Measurements from ENCODE around the gene DCLK1. TPM values are rescaled to one million over a fixed set of nuclear protein-coding genes. Genes with fewer than 3 reads are reported as not detected.

Gene DCLK1
- total RNA-seq, 1 donor from 2014 or later: 36.1 TPM

- Histone ChIP-seq H3K9me3 (no peaks in the 10 kb centered on the region), H3K27ac (no peak overlapping the region), H3K27me3 (no peaks in the 10 kb centered on the region), H3K4me3 (no peak overlapping the region), H3K36me3 (no peaks in the 10 kb centered on the region), H3K4me1 (no peaks in the 10 kb centered on the region)
- TF ChIP-seq POLR2AphosphoS5 (IDR thresholded peaks at IDR 0.05; ENCODE audit: insufficient read depth in 1 of 2, low read depth in 1 of 2) (no peak), POLR2A (IDR thresholded peaks at IDR 0.05) (no peak)
- TF ChIP-seq, protein P1, sequence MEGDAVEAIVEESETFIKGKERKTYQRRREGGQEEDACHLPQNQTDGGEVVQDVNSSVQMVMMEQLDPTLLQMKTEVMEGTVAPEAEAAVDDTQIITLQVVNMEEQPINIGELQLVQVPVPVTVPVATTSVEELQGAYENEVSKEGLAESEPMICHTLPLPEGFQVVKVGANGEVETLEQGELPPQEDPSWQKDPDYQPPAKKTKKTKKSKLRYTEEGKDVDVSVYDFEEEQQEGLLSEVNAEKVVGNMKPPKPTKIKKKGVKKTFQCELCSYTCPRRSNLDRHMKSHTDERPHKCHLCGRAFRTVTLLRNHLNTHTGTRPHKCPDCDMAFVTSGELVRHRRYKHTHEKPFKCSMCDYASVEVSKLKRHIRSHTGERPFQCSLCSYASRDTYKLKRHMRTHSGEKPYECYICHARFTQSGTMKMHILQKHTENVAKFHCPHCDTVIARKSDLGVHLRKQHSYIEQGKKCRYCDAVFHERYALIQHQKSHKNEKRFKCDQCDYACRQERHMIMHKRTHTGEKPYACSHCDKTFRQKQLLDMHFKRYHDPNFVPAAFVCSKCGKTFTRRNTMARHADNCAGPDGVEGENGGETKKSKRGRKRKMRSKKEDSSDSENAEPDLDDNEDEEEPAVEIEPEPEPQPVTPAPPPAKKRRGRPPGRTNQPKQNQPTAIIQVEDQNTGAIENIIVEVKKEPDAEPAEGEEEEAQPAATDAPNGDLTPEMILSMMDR (IDR thresholded peaks at IDR 0.05): no peak
- DNase-seq (ENCODE audit: extremely low spot score in 2 of 2): peak in 1 of 2 donors; percentile 18
- intact Hi-C loops (cut with DNase I): no loop called here
These were observed 387.0 kb downstream of the DCLK1 start for GRCh38 chr13:35744144-35744543.

GRCh38 chr13:35743165-35743564 is 388.0 kb downstream of the DCLK1 start:
- H3K36me3 ChIP-seq: no peaks in the 10 kb centered on the region
- intact Hi-C loops (cut with DNase I): no loop called here
- H3K4me3 ChIP-seq: no peak overlapping the region
- H3K27me3 ChIP-seq: no peaks in the 10 kb centered on the region
- no peaks in the 10 kb centered on the region for H3K9me3 ChIP-seq
- TF ChIP-seq POLR2A (IDR thresholded peaks at IDR 0.05) (no peak), POLR2AphosphoS5 (IDR thresholded peaks at IDR 0.05; ENCODE audit: insufficient read depth in 1 of 2, low read depth in 1 of 2) (no peak)
- TF ChIP-seq, protein P1 (IDR thresholded peaks at IDR 0.05): no peak
- no peaks in the 10 kb centered on the region for H3K4me1 ChIP-seq
- DNase-seq (ENCODE audit: extremely low spot score in 2 of 2): no peak
- no peak overlapping the region for H3K27ac ChIP-seq

GRCh38 chr13:35741657-35742056 is 389.5 kb downstream of the DCLK1 start:
- peak in 1 of 2 donors; percentile 60 for DNase-seq (ENCODE audit: extremely low spot score in 2 of 2)
- TF ChIP-seq POLR2AphosphoS5 (IDR thresholded peaks at IDR 0.05; ENCODE audit: insufficient read depth in 1 of 2, low read depth in 1 of 2) (no peak), POLR2A (IDR thresholded peaks at IDR 0.05) (no peak)
- TF ChIP-seq, protein P1 (IDR thresholded peaks at IDR 0.05): no peak

DNA sequence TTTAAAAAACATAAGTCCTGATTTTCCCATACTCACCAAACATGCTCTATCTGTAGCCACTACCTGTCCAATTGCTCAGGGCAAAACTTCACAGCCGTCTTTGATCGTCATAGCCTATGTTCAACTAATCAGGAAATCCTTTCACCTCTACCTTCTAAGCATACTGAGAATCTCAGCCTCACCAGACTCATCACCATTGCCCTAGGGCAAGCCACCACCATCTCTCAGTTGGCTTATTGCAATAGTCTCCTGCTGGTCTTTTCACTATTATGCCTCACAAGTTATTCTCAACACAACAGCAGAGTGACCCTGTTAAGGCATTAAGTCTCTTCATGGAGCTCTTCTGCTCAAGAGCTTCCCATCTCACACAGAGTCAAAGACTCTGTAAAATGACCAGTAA is 394.3 kb downstream of the DCLK1 start:
- H3K4me3 ChIP-seq: no peak overlapping the region
- no peaks in the 10 kb centered on the region for H3K27me3 ChIP-seq
- peaks cover 5% of the 10 kb centered on the region for H3K4me1 ChIP-seq
- H3K36me3 ChIP-seq: no peaks in the 10 kb centered on the region
- no peaks in the 10 kb centered on the region for H3K9me3 ChIP-seq
- TF ChIP-seq POLR2AphosphoS5 (IDR thresholded peaks at IDR 0.05; ENCODE audit: insufficient read depth in 1 of 2, low read depth in 1 of 2) (no peak), POLR2A (IDR thresholded peaks at IDR 0.05) (no peak)
- TF ChIP-seq, protein P1 (IDR thresholded peaks at IDR 0.05): no peak
- peak in 1 of 2 donors; percentile 13 for DNase-seq (ENCODE audit: extremely low spot score in 2 of 2)
- intact Hi-C loops (cut with DNase I): no loop called here
- H3K27ac ChIP-seq: no peak overlapping the region

More at GRCh38 chr13:35741657-35742056, 389.5 kb downstream of the DCLK1 start:
- no peaks in the 10 kb centered on the region for H3K9me3 ChIP-seq
- no peak overlapping the region for H3K4me3 ChIP-seq
- H3K27me3 ChIP-seq: no peaks in the 10 kb centered on the region
- no peaks in the 10 kb centered on the region for H3K4me1 ChIP-seq
- intact Hi-C loops (cut with DNase I): no loop called here
- no peak overlapping the region for H3K27ac ChIP-seq
- H3K36me3 ChIP-seq: no peaks in the 10 kb centered on the region

DNA sequence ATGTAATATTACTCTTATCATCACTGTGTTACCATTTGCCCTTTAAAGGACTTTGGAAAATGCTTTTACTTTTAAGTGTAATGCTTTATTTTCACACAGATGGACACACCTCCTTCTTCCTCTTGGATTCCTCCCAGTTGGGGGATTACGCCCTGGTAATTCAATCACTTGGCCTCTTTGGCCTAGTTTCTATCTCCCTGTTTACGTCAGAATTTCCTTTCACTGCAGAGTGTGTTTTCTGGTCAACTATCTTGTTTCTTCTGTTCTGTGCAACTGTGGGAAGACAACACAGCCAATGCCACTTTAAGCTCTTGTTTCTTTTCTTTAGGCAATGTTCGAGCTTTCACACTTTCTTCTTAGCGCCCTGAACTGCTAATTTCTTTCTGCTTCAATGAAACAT is 397.4 kb downstream of the DCLK1 start:
- no peaks in the 10 kb centered on the region for H3K9me3 ChIP-seq
- H3K27me3 ChIP-seq: no peaks in the 10 kb centered on the region
- TF ChIP-seq, protein P1 (IDR thresholded peaks at IDR 0.05): no peak
- TF ChIP-seq POLR2AphosphoS5 (IDR thresholded peaks at IDR 0.05; ENCODE audit: insufficient read depth in 1 of 2, low read depth in 1 of 2) (no peak), POLR2A (IDR thresholded peaks at IDR 0.05) (no peak)
- no peaks in the 10 kb centered on the region for H3K36me3 ChIP-seq
- no peak overlapping the region for H3K4me3 ChIP-seq
- intact Hi-C loops (cut with DNase I): no loop called here
- no peak overlapping the region for H3K27ac ChIP-seq
- peak in 1 of 2 donors; percentile 1 for DNase-seq (ENCODE audit: extremely low spot score in 2 of 2)
- peaks cover 5% of the 10 kb centered on the region for H3K4me1 ChIP-seq

All from vagina (tissue), 2 donors.